H1 (cell line): Measurements from ENCODE around the gene ITLN1. TPM values are rescaled to one million over a fixed set of nuclear protein-coding genes. Genes with fewer than 3 reads are reported as not detected.
A peak's percentile ranks its signal among the peaks of the same experiment; 100 is the strongest.

ENCODE experiments used
- CTCF ChIA-PET: fragments of 300-600 bp; sonication (Branson Sonifier 250); formaldehyde crosslinking; loops from one replicate; lab custom pipeline; 2021; ENCODE audit not compliant: partially characterized antibody; lab: Charles Lee
- POLR2A ChIA-PET: fragments of 300-600 bp; sonication (Branson Sonifier 250); formaldehyde crosslinking; loops from one replicate; lab custom pipeline; 2021; ENCODE audit warnings: inconsistent platforms; ENCODE audit not compliant: partially characterized antibody; lab: Charles Lee
- DNase-seq, 2 experiments: peaks; one replicate each; pipeline versions ENCODE4 v3.0.0 to v3.0.0-alpha.2; 2010 to 2022; ENCODE audit warnings: low spot score in 2 of 2, low read depth in 1 of 2, mixed read lengths in 1 of 2
- FAIRE-seq: peaks from 2 replicates; lab custom pipeline; 2011; peaks lifted over from hg19 to GRCh38; lab: Jason Lieb, UNC
- H2AFZ ChIP-seq: 2 replicates; pipeline ENCODE4 v1.8.1; 2012; ENCODE audit warnings: low read length, inconsistent platforms
- H2AK5ac ChIP-seq: 2 replicates; pipeline ENCODE4 v1.6.1; 2013; ENCODE audit warnings: low read depth, low read length
- H2BK120ac ChIP-seq: replicated peaks from 2 replicates; pipeline ENCODE3; 2013; ENCODE audit warnings: low read depth, low read length, inconsistent platforms
- H2BK12ac ChIP-seq: 2 replicates; pipeline ENCODE4 v1.6.1; 2013; ENCODE audit warnings: low read depth, low read length
- H2BK15ac ChIP-seq: 2 replicates; pipeline ENCODE4 v1.6.1; 2013; ENCODE audit warnings: low read length
- H2BK20ac ChIP-seq: 2 replicates; pipeline ENCODE4 v1.6.1; 2013; ENCODE audit warnings: low read length
- H2BK5ac ChIP-seq: 2 replicates; pipeline ENCODE4 v1.6.1; 2013; ENCODE audit warnings: low read depth, low read length
- H3K14ac ChIP-seq: 2 replicates; pipeline ENCODE4 v1.6.1; 2013; ENCODE audit warnings: inconsistent platforms; ENCODE audit not compliant: insufficient read length
- H3K18ac ChIP-seq: 2 replicates; pipeline ENCODE4 v1.6.1; 2013; ENCODE audit warnings: low read length; ENCODE audit errors: extremely low read depth
- H3K23ac ChIP-seq: 2 replicates; pipeline ENCODE4 v1.6.1; 2013; ENCODE audit warnings: inconsistent platforms; ENCODE audit not compliant: insufficient read length
- H3K23me2 ChIP-seq: 2 replicates; pipeline ENCODE4 v1.6.1; 2013; ENCODE audit warnings: low read depth, low read length
- H3K27ac ChIP-seq: 2 replicates; pipeline ENCODE4 v1.6.1; 2011; ENCODE audit warnings: low read depth, low read length, inconsistent platforms
- H3K27me3 ChIP-seq, 4 experiments: replicated peaks in 1 of 4; 1 replicate in 1 of 4; 2 replicates in 3 of 4; pipeline versions ENCODE4 v1.6.1 to v1.8.1; 2011 to 2013; ENCODE audit warnings: low read length in 3 of 4, mild to moderate bottlenecking in 3 of 4, inconsistent platforms in 2 of 4, mixed read lengths in 2 of 4, moderate library complexity in 1 of 4; ENCODE audit not compliant: control insufficient read depth in 3 of 4, insufficient read depth in 3 of 4; ENCODE audit errors: extremely low read depth in 1 of 4
- H3K36me3 ChIP-seq, 4 experiments: 2 replicates each; pipeline versions ENCODE4 v1.6.1 to v1.8.1; 2011 to 2013; ENCODE audit warnings: mild to moderate bottlenecking in 4 of 4, low read length in 3 of 4, moderate library complexity in 2 of 4, control low read depth in 1 of 4, inconsistent platforms in 1 of 4; ENCODE audit not compliant: insufficient read depth in 4 of 4, control insufficient read depth in 2 of 4
- H3K4ac ChIP-seq: replicated peaks from 2 replicates; pipeline ENCODE3; 2013; ENCODE audit warnings: low read length, low read depth, mixed read lengths, inconsistent platforms; ENCODE audit not compliant: insufficient read length
- H3K4me1 ChIP-seq, 4 experiments: replicated peaks in 1 of 4; 1 replicate in 1 of 4; 2 replicates in 3 of 4; pipeline versions ENCODE4 v1.6.1 to v1.8.1; 2011 to 2013; ENCODE audit warnings: low read length in 3 of 4, inconsistent platforms in 2 of 4, mixed read lengths in 1 of 4; ENCODE audit not compliant: insufficient read depth in 4 of 4, control insufficient read depth in 3 of 4
- H3K4me2 ChIP-seq, 2 experiments: 2 replicates each; pipeline versions ENCODE4 v1.6.1 to v1.8.1; 2011 to 2013; ENCODE audit warnings: low read depth in 2 of 2, low read length in 2 of 2, control low read depth in 1 of 2, inconsistent platforms in 1 of 2, mild to moderate bottlenecking in 1 of 2; ENCODE audit not compliant: insufficient read depth in 1 of 2
- H3K4me3 ChIP-seq, 4 experiments: fragments of 200-600, 300-600 bp in 1 of 4; sonication (generic), shearing (Covaris generic), sonication (Bioruptor Twin) in 1 of 4; 2 replicates each; pipeline versions ENCODE4 v1.5.1 to v1.8.1; 2011 to 2016; ENCODE audit warnings: low read length in 4 of 4, low read depth in 3 of 4, control low read depth in 2 of 4, inconsistent platforms in 2 of 4, mild to moderate bottlenecking in 2 of 4, mixed read lengths in 1 of 4, moderate library complexity in 1 of 4; ENCODE audit not compliant: insufficient read depth in 2 of 4; ENCODE audit errors: extremely low read depth in 1 of 4
- H3K56ac ChIP-seq: replicated peaks from 2 replicates; pipeline ENCODE3; 2013; ENCODE audit warnings: low read depth, mild to moderate bottlenecking, mixed read lengths, low read length, inconsistent platforms; ENCODE audit not compliant: insufficient read length
- H3K79me1 ChIP-seq: 2 replicates; pipeline ENCODE4 v1.6.1; 2013; ENCODE audit warnings: low read depth, low read length, control low read depth
- H3K79me2 ChIP-seq, 2 experiments: 2 replicates each; pipeline versions ENCODE4 v1.6.1 to v1.8.1; 2012 to 2013; ENCODE audit warnings: low read length in 2 of 2, mild to moderate bottlenecking in 2 of 2, inconsistent platforms in 1 of 2; ENCODE audit not compliant: insufficient read depth in 2 of 2, control insufficient read depth in 1 of 2
- H3K9ac ChIP-seq, 4 experiments: replicated peaks in 1 of 4; 1 replicate in 1 of 4; 2 replicates in 3 of 4; pipeline versions ENCODE4 v1.6.1 to v1.8.1; 2011 to 2013; ENCODE audit warnings: low read depth in 3 of 4, low read length in 3 of 4, control low read depth in 2 of 4, mild to moderate bottlenecking in 2 of 4, moderate library complexity in 2 of 4, inconsistent platforms in 1 of 4; ENCODE audit errors: extremely low read depth in 1 of 4
- H3K9me3 ChIP-seq, 2 experiments: 2 replicates each; pipeline versions ENCODE4 v1.6.1 to v1.8.1; 2012 to 2013; ENCODE audit warnings: mild to moderate bottlenecking in 2 of 2, moderate library complexity in 2 of 2, control low read depth in 1 of 2, inconsistent platforms in 1 of 2, low read depth in 1 of 2, low read length in 1 of 2, mixed read lengths in 1 of 2; ENCODE audit not compliant: insufficient read depth in 2 of 2
- H4K20me1 ChIP-seq, 2 experiments: replicated peaks in 1 of 2; 2 replicates each; pipeline versions ENCODE3 to v1.8.1; 2011 to 2013; ENCODE audit warnings: inconsistent platforms in 2 of 2, low read length in 2 of 2, mild to moderate bottlenecking in 1 of 2; ENCODE audit not compliant: insufficient read depth in 2 of 2, control insufficient read depth in 1 of 2
- H4K5ac ChIP-seq: 2 replicates; pipeline ENCODE4 v1.6.1; 2013; ENCODE audit warnings: low read length, low read depth, mixed read lengths, inconsistent platforms; ENCODE audit not compliant: insufficient read length
- H4K8ac ChIP-seq: 2 replicates; pipeline ENCODE4 v1.8.0; 2013; ENCODE audit warnings: mild to moderate bottlenecking, moderate library complexity, low read length, inconsistent platforms; ENCODE audit not compliant: insufficient read depth; ENCODE audit errors: extremely low read depth
- H4K91ac ChIP-seq: replicated peaks from 2 replicates; pipeline ENCODE3; 2013; ENCODE audit warnings: low read length, mixed read lengths, inconsistent platforms; ENCODE audit not compliant: insufficient read length
- BRCA1 ChIP-seq: IDR thresholded peaks from 2 replicates; pipeline ENCODE4 v1.6.1; 2012; ENCODE audit warnings: low read depth, low read length, improper control_type of control experiment
- CBX8 ChIP-seq: fragments of 300-800, 300-1000 bp; sonication (generic); IDR thresholded peaks from 2 replicates; pipeline ENCODE4 v1.7.1; 2016; ENCODE audit warnings: low read depth, low read length, borderline replicate concordance
- CTBP2 ChIP-seq: IDR thresholded peaks from 2 replicates; pipeline ENCODE4 v1.7.0; 2011; ENCODE audit warnings: borderline replicate concordance, mild to moderate bottlenecking, moderate library complexity, mixed read lengths, low read length; ENCODE audit not compliant: insufficient read depth, insufficient read length
- EGR1 ChIP-seq: IDR thresholded peaks from 2 replicates; pipeline ENCODE4 v1.6.1; 2011; ENCODE audit warnings: low read depth, low read length, borderline replicate concordance
- GABPA ChIP-seq: IDR thresholded peaks from 2 replicates; pipeline ENCODE4 v1.6.1; 2011; ENCODE audit warnings: mild to moderate bottlenecking, low read length, moderate library complexity, borderline replicate concordance; ENCODE audit not compliant: insufficient read depth
- JUN ChIP-seq: IDR thresholded peaks from 2 replicates; pipeline ENCODE4 v1.6.1; 2011; ENCODE audit warnings: low read depth, mild to moderate bottlenecking, improper control_type of control experiment, low read length
- JUND ChIP-seq: IDR thresholded peaks from 2 replicates; pipeline ENCODE4 v1.6.1; 2011; ENCODE audit warnings: mild to moderate bottlenecking, improper control_type of control experiment, low read length
- RBBP5 ChIP-seq: IDR thresholded peaks from 2 replicates; pipeline ENCODE4 v1.7.1; 2012; ENCODE audit warnings: low read depth, mild to moderate bottlenecking, inconsistent platforms, low read length, moderate library complexity, borderline replicate concordance
- TCF12 ChIP-seq: IDR thresholded peaks from 2 replicates; pipeline ENCODE4 v1.6.1; 2011; ENCODE audit warnings: low read depth, mild to moderate bottlenecking, low read length
- WGBS, 2 experiments: shearing (Covaris generic) in 1 of 2; methylation state at CpG; one replicate each; pipeline versions ENCODE4 v1.1.6 to v1.1.7; 2013 to 2015; ENCODE audit warnings: low lambda C conversion rate in 2 of 2, mixed read lengths in 2 of 2, inconsistent platforms in 1 of 2, low coverage in 1 of 2, missing lambda C conversion rate in 1 of 2; ENCODE audit not compliant: insufficient replicate concordance in 2 of 2, insufficient coverage in 1 of 2, insufficient read length in 1 of 2; ENCODE audit errors: extremely low coverage in 1 of 2, missing lambda C conversion rate in 1 of 2; 5-methylcytosine and 5-hydroxymethylcytosine counted together
- polyA plus RNA-seq, 7 experiments: library from polyadenylated mRNA; depleted of rRNA in 3 of 7; stranded (reverse) in 5 of 7; unstranded in 2 of 7; fragments of >200 nt in 5 of 7; fragments of 200-250 nt in 2 of 7; gene quantifications; 1 replicate in 5 of 7; 2 replicates in 1 of 7; 4 replicates in 1 of 7; pipeline versions ENCODE4 v1.2.1 to v1.2.3, GENCODE V29; 2011 to 2013; ENCODE audit warnings: missing spikeins in 2 of 7, mixed read lengths in 2 of 7
- total RNA-seq: library from RNA; stranded (reverse); fragmentation: NEBNext Ultra II Directional; extraction: Animal tissue kit (Norgen Biotek cat#: 25700); gene quantifications from 2 replicates; pipeline ENCODE4 v1.2.1, GENCODE V29; 2021

The ITLN1 gene
- total and polyA plus RNA-seq, 2 of the 8 experiments (the other 6 are each of a cell fraction or from before 2014, with no cell fraction given), result not detected

- Histone ChIP-seq H4K5ac (no peak overlapping the region), H3K4me1 (0 out of 7 replicates have a peak, but pooled peaks cover 0 to 4% (median 0%) of the 10 kb centered on the region in 4 experiments), H3K27me3 (no peaks in the 10 kb centered on the region), H3K27ac (no peak overlapping the region), H3K18ac (no peak overlapping the region), H2BK12ac (no peak overlapping the region), H3K36me3 (no peaks in the 10 kb centered on the region), H3K4me3 (no peak overlapping the region), H3K9ac (no peak overlapping the region), H3K9me3 (no peaks in the 10 kb centered on the region), H3K23ac (no peak overlapping the region), H4K20me1 (no peaks in the 10 kb centered on the region), H4K91ac (no peak overlapping the region), H3K79me1 (no peaks in the 10 kb centered on the region), H2BK120ac (no peak overlapping the region), H3K23me2 (no peaks in the 10 kb centered on the region), H2BK15ac (no peak overlapping the region), H3K79me2 (no peaks in the 10 kb centered on the region), H2AFZ (0 out of 2 replicates have a peak overlapping the region, but pooled peaks have one; percentile 19), H3K4ac (no peak overlapping the region), H3K56ac (no peak overlapping the region), H4K8ac (no peak overlapping the region), H3K4me2 (no peak overlapping the region), H3K14ac (no peak overlapping the region), H2AK5ac (no peak overlapping the region), H2BK20ac (no peak overlapping the region), H2BK5ac (no peak overlapping the region)
- FAIRE-seq, result no peak
- WGBS, 2 experiments, result 92% methylated on average over 3 of the region's 3 CpGs; no CpG with 5 or more reads in 1 of the 2 experiments
- CTCF ChIA-PET, result interaction anchor here (1.8 to 2.5 kb wide), 4 partner anchors 9 to 37 kb away, joined by 6 to 8 read pairs (median 6); no protein-coding TSS in a partner anchor
- no peak for DNase-seq
- POLR2A ChIA-PET, result no interaction called here
- TF ChIP-seq RBBP5 (no peak), CBX8 (no peak), CTBP2 (no peak), JUN (no peak), TCF12 (no peak), BRCA1 (no peak), EGR1 (no peak), GABPA (no peak), JUND (no peak)
These were observed 16.8 kb downstream of the ITLN1 start for GRCh38 chr1:160868141-160868540.
